ENCODE measurements around the gene LDHD.

- TF ChIP-seq CTCF (IDR thresholded peaks at IDR 0.05; ENCODE audit: control extremely low read depth in 1 of 3, insufficient read depth in 1 of 3, low read depth in 1 of 3, low read length in 3 of 3): no peak
- TF ChIP-seq HDAC2 (IDR thresholded peaks at IDR 0.05; ENCODE audit: borderline replicate concordance in 1 of 2, low read depth in 2 of 2, low read length in 2 of 2): no peak
Measured at GRCh38 chr16:75065149-75065505, 51.5 kb downstream of the LDHD start.

Data from H1 (cell line).